GM19240 (cell line): ENCODE measurements around the gene TGM6.

Source experiments
- DNase-seq: peaks from one replicate; pipeline ENCODE4 v3.0.0; 2011; ENCODE audit warnings: low spot score; ENCODE audit not compliant: insufficient read length

Gene TGM6

GRCh38 chr20:2380601-2381000 is at the start of gene TGM6:
TSS of gene TGM6 (plus strand) at chr20:2380901. CDS start at chr20:2380969, 68 bp downstream.
- no peak for DNase-seq

GRCh38 chr20:2331106-2331505 is 49.6 kb upstream of the TGM6 start:
- DNase-seq, result no peak

DNA sequence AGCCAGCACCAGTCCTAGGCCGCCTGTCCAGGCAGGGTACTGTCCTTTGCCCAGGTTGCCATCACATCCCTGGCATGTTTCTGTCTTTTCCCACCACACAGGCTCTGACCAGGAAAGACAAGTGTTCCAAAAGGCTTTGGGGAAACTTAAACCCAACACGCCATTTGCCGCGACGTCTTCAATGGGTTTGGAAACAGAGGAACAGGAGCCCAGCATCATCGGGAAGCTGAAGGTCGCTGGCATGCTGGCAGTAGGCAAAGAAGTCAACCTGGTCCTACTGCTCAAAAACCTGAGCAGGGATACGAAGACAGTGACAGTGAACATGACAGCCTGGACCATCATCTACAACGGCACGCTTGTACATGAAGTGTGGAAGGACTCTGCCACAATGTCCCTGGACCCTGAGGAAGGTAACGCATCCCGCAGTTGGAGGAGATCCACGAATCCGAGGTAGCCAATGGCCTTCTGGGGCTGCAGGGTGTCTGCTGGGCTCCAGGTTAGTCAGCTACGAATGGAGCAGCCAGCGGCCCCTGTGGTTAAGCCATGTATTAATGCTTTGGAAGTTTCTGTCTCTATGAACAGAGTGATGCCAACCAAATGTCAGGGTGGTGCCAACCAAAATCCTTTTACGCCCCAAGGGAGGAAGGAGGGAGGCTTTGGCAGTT is 48.7 kb upstream of the TGM6 start:
- no peak for DNase-seq

DNA sequence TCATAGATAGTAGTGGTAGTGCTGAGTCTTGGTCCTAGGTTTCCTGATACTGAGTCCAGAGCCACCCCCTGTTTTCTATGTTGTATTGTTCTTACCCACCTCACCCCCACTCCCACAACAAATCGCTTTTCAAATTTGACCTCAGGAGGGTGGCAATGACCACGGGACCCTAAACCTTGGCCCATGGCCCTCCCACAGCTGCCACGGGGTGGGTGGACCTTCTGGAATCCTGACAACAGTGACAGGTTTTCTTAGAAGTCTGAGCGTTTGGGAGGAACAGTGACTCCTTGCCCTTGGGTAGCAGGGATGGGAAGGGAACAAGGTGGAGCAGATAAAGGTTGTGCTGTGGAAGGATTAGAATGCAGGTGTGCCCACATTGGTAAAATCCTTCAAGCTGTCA is 48.0 kb upstream of the TGM6 start:
- no peak for DNase-seq

DNA sequence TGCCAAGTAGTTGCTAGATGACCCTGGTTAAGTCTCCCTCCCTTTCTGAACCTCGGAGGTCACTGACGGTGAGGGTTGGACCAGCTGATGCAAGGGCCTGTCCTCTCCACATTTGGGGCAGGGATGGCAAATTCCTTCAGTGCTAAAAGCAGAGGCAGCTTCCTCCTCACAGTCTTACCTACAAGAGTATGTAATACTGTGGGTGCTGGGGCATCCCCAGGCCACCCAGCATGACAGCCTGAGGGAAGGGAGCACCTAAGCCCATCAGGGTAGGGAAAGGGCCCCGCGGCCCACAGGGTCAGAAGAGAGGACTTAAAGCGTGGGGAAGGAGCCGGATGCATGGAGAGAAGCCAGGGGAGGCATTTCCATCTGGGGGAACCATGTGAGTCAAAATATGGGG is 46.9 kb upstream of the TGM6 start:
- DNase-seq, result no peak

DNA sequence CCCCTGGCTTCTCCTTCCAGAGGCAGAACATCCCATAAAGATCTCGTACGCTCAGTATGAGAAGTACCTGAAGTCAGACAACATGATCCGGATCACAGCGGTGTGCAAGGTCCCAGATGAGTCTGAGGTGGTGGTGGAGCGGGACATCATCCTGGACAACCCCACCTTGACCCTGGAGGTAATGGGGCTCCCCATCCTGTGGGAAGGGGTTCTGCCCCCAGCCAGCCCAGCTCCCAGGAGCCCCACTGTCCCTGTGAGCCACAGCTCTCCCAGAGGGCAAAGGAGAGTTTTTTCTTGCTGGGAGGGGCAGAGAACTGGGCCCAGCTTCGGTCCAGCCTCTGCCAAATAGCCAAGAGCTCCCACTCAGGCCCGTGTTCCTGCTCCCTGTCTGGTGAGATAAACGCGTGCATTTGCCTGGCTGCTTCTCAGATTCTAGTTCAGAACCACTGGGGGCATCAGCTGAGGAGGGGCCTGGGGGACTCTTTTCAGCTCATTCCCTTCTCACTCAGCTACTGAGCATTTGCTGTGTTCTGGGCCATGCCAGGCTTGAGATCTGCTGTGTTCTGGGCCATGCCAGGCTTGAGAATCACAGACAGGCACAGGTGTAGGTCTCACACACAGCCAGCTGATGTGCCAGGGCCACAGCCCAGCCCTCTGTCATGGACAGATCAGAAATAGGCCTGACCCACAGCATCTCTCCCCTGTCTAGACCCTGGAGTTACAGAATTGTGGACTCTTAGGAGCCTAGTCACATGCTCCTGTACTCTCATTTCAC is 45.4 kb upstream of the TGM6 start:
- no peak for DNase-seq

- no peak for DNase-seq
These were observed 44.2 kb upstream of the TGM6 start for GRCh38 chr20:2336471-2336870.

- no peak for DNase-seq
These were observed 43.6 kb upstream of the TGM6 start for GRCh38 chr20:2337142-2337541.

GRCh38 chr20:2338411-2339066 is 42.2 kb upstream of the TGM6 start:
- no peak for DNase-seq

DNA sequence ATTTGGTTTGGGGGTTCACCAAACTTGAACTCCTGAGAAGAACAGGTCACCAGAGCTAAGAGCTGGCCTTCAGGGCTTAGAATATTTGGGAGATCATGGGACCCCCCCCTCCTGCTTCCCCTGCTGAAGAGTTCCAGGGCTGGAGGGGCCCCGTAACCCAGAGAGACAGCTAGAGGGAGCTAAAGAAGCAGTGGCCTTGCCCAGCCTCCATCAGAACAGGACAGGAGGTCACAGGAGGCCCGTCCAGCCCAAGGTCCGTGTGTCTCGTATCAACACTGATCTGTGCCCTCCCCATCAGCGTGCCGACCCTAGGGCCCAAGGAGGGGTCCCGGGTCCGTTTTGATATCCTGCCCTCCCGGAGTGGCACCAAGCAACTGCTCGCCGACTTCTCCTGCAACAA is 40.6 kb upstream of the TGM6 start:
- DNase-seq, result no peak

DNA sequence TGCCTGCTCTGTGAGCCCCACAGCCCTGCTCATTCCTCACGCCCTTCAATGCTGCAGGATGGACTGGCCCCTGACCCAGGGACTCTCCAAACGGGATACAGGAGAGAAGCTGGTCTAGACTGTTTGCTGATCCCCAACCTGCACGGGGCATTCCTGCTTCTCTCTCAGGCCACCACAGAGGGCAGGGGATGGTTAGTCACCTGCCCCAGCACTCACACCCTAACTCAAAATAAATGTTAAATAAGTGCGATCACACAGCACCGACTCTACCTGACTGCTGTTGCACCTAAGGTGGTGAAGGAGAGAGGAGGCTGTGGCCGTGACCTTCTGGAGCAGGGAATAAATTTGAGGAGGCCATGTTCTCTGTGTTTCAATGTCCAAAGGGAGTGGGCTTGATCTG is 39.9 kb upstream of the TGM6 start:
- no peak for DNase-seq

- no peak for DNase-seq
These were observed 39.4 kb upstream of the TGM6 start for GRCh38 chr20:2341336-2341735.

- DNase-seq, result no peak
These were observed 38.5 kb upstream of the TGM6 start for GRCh38 chr20:2342243-2342642.

DNA sequence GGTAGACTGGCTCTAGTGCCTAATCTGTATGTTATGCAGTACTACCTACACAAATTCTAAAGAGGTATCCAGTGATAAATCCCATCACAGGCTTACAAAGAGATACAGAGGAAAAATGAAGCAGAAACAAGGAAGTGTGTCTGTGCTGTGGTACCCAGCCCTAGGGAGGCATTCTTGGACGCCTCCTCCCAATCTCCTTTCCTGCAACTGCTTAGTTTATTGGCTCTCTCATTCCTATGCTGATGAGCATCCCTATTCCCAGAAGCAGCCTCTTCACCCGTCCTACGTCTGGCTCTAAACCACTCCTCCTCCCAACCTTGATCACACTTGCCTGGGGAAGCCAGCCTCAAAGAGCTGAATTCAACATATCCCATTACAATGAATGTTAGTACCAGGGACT is 34.5 kb upstream of the TGM6 start:
- no peak for DNase-seq

DNA sequence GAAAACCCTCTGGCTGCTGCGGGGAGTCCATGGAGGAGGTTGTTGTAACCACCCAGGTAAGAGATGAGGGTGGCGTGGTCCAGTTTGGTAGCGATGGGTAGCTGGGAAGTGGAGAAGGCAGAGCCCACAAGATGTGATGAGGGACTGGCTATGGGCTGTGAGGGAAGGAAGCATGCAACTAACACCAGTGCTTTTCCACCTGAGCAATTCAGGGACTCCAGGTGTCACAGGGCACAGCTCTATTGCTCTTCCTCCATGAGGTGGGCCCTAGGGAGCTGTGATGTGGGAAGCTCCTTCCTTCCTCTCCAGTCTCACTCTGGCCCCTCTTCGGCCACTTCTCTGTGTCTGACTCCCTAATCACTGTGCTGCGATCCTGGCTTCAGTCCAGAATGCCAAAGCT is 32.4 kb upstream of the TGM6 start:
- no peak for DNase-seq

DNA sequence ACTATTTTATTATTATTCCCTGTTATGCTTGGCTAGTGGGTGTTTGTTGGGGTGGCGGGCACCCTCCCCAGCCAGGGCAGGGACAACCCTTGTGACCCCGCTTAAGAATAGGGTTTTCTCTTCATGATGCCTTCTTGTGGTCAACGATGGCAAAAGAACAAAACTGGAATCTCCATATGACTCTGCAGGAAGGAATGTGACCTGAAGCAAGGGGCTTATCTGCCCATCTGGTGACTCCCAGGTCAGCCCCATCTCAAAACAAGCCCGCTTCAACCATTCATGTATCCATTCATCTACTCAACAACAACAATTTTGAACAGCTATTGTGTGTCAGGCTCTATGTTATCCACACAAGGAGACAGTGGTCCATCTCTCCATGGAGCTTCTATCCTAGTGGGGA is 30.9 kb upstream of the TGM6 start:
- DNase-seq, result no peak

DNA sequence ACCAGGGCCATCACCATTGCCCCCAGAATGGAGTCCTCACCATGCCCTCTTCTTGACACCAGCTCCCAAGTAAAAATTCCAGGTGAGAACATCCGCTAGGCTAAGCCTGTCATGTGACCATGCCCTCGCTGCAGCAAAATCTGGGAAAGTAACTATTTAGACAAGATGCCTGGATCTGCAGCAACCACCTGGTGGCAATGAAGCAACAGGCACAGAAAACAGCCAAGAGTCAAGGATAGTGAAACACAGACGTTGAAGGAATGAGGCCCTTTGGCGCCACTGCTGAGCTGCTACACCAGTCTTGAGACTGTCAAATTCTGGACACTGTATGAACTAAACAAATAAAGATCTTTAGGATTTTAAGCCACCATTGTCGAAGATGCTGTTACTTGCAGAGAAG is 30.1 kb upstream of the TGM6 start:
- DNase-seq, result no peak

- no peak for DNase-seq
These were observed 27.5 kb upstream of the TGM6 start for GRCh38 chr20:2353231-2353630.

GRCh38 chr20:2357114-2357513 is 23.6 kb upstream of the TGM6 start:
- no peak for DNase-seq

DNA sequence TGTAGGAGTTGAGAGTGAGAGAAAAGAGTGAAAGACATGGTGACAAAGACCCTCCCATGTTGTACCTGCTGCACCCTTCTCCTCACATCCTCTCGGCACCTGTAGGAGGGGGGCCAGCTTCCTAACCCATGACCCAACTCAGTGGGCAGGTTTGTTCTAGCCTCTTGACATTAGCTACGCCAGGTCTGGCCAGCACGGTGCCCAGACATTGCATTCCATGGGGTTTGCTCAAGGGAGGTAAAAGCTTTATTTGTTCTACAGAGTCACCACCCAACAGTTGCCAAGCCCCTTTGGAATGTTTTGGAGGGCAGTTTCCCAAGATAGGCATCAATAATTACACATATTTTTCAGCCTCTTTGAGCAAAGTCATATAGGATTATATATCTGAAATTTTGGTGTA is 22.7 kb upstream of the TGM6 start:
- DNase-seq, result no peak

GRCh38 chr20:2361035-2361593 is 19.6 kb upstream of the TGM6 start:
- no peak for DNase-seq

DNA sequence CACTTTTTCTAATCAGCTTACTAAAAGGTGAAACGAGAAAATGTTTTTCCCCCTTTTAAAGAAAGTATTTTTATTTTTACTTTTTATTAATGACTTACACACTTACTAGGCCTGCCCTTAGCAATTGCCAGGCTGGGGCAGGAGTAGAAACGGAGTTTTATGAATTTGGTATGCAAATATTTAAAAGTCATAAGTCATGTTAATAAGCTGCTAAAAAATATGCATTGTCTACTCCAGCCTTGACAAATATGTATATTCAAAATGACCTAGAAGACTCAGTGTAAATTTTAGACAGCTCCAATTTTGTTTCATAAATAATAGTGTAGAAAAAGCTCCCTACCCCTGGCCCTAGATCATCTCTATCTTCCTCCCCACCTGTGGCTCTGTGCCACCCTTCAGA is 17.5 kb upstream of the TGM6 start:
- no peak for DNase-seq
